Esophagus muscularis mucosa (tissue), 4 donors: Measurements from ENCODE around the gene POLA2.

Source experiments
- EP300 ChIP-seq: sonication (generic); formaldehyde crosslinking; IDR thresholded peaks from one replicate; pipeline ENCODE4 v1.6.1; 2017; ENCODE audit warnings: antibody characterized with exemption
- POLR2A ChIP-seq: fragments of 450-650 bp; IDR thresholded peaks from one replicate; pipeline ENCODE4 v1.6.1; 2017; ENCODE audit warnings: antibody characterized with exemption, moderate library complexity, mild to moderate bottlenecking, low read depth
- POLR2AphosphoS5 ChIP-seq, 2 donors: sonication (generic); formaldehyde crosslinking; IDR thresholded peaks; one replicate each; pipeline ENCODE4 v1.6.1; 2017; ENCODE audit warnings: antibody characterized with exemption in 2 of 2
- TF ChIP-seq, protein P1 (sequence below), 3 experiments: fragments of 200-600 bp in 2 of 3; fragments of 450-650 bp in 1 of 3; sonication (generic) in 2 of 3; IDR thresholded peaks; one replicate each; pipeline ENCODE4 v1.5.1; 2017 to 2019; ENCODE audit warnings: antibody characterized with exemption in 3 of 3, mild to moderate bottlenecking in 2 of 3, moderate library complexity in 1 of 3

- TF ChIP-seq, protein P1, sequence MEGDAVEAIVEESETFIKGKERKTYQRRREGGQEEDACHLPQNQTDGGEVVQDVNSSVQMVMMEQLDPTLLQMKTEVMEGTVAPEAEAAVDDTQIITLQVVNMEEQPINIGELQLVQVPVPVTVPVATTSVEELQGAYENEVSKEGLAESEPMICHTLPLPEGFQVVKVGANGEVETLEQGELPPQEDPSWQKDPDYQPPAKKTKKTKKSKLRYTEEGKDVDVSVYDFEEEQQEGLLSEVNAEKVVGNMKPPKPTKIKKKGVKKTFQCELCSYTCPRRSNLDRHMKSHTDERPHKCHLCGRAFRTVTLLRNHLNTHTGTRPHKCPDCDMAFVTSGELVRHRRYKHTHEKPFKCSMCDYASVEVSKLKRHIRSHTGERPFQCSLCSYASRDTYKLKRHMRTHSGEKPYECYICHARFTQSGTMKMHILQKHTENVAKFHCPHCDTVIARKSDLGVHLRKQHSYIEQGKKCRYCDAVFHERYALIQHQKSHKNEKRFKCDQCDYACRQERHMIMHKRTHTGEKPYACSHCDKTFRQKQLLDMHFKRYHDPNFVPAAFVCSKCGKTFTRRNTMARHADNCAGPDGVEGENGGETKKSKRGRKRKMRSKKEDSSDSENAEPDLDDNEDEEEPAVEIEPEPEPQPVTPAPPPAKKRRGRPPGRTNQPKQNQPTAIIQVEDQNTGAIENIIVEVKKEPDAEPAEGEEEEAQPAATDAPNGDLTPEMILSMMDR (IDR thresholded peaks at IDR 0.05): no peak
- TF ChIP-seq EP300 (no peak), POLR2A (no peak), POLR2AphosphoS5 (IDR thresholded peaks at IDR 0.05) (no peak)
These were observed 33.9 kb upstream of the POLA2 start for GRCh38 chr11:65227879-65228278.
